ENCODE results near the gene JOSD2. TPM values are rescaled to one million over a fixed set of nuclear protein-coding genes. Genes with fewer than 3 reads are reported as not detected.

The JOSD2 gene
- total and polyA plus RNA-seq, 9 of the 15 experiments (the other 6 are each of a cell fraction or from before 2014, with no cell fraction given) = 0.06 to 14.4 (median 3.1) TPM

DNA sequence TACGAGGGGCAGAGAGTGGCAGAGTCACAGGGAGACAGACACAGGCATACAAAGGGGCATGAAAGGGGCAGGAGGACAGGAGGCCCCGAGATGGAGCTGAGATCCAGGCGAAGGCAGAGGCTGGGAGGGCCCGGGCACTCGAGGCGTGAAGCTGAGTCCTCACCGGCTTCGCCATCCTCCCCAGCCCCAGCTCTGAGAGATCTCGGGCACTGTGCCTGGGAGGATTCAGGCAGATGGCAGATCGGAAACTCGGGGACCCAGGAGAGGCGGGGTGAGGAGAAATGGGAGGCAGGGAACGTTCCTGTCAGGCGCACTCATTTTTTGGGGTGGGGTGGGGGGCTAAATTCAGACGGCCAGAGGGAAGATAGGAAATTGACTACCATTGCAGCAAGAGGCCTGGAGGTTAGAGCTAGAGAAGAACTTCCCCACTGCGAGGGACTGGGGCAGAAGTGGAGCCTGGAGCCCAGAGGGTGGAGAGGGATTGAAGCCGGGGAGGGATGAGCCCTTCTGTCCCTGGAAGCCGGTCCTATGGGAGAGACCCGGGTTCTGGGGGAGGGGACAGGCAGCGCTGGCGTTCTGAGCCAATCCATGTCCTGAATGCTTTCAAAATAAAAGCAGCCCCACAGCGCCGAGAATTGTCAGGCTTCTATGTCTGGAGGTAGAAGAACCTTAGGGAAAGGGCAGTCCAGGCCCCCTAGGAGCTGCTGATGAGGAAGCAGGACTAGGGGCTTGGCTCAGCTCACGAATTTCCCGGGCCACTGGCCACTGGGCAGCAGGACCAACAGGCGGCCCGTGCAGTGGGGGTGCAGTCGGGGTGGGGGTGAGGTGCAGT lies 44.7 kb upstream of the JOSD2 start (continued):
- TF ChIP-seq, protein P1, sequence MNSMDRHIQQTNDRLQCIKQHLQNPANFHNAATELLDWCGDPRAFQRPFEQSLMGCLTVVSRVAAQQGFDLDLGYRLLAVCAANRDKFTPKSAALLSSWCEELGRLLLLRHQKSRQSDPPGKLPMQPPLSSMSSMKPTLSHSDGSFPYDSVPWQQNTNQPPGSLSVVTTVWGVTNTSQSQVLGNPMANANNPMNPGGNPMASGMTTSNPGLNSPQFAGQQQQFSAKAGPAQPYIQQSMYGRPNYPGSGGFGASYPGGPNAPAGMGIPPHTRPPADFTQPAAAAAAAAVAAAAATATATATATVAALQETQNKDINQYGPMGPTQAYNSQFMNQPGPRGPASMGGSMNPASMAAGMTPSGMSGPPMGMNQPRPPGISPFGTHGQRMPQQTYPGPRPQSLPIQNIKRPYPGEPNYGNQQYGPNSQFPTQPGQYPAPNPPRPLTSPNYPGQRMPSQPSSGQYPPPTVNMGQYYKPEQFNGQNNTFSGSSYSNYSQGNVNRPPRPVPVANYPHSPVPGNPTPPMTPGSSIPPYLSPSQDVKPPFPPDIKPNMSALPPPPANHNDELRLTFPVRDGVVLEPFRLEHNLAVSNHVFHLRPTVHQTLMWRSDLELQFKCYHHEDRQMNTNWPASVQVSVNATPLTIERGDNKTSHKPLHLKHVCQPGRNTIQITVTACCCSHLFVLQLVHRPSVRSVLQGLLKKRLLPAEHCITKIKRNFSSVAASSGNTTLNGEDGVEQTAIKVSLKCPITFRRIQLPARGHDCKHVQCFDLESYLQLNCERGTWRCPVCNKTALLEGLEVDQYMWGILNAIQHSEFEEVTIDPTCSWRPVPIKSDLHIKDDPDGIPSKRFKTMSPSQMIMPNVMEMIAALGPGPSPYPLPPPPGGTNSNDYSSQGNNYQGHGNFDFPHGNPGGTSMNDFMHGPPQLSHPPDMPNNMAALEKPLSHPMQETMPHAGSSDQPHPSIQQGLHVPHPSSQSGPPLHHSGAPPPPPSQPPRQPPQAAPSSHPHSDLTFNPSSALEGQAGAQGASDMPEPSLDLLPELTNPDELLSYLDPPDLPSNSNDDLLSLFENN (IDR thresholded peaks at IDR 0.05; ENCODE audit: low read depth in 2 of 2, low read length in 2 of 2) = no peak
- no peak for TF ChIP-seq NFATC3 (IDR thresholded peaks at IDR 0.05)
- no peak for TF ChIP-seq C11orf30 (IDR thresholded peaks at IDR 0.05; ENCODE audit: low read depth)
- no peak for TF ChIP-seq NR2C1 (IDR thresholded peaks at IDR 0.05)
- TF ChIP-seq NR2C1 (tag; IDR thresholded peaks at IDR 0.05) = no peak
- TF ChIP-seq, protein P2, sequence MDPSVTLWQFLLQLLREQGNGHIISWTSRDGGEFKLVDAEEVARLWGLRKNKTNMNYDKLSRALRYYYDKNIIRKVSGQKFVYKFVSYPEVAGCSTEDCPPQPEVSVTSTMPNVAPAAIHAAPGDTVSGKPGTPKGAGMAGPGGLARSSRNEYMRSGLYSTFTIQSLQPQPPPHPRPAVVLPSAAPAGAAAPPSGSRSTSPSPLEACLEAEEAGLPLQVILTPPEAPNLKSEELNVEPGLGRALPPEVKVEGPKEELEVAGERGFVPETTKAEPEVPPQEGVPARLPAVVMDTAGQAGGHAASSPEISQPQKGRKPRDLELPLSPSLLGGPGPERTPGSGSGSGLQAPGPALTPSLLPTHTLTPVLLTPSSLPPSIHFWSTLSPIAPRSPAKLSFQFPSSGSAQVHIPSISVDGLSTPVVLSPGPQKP (CRISPR knock-in tag; IDR thresholded peaks at IDR 0.05) = no peak
- no peak for TF ChIP-seq ASH1L (IDR thresholded peaks at IDR 0.05; ENCODE audit: borderline replicate concordance, low read depth, partially characterized antibody)
- TF ChIP-seq HCFC1 (IDR thresholded peaks at IDR 0.05; ENCODE audit: low read depth, low read length) = no peak
- TF ChIP-seq RBM34 (IDR thresholded peaks at IDR 0.05; ENCODE audit: borderline replicate concordance, insufficient read depth, low read length) = no peak
- TF ChIP-seq ZNF146 (CRISPR knock-in tag; IDR thresholded peaks at IDR 0.05; ENCODE audit: unreplicated experiment) = no peak
- TF ChIP-seq ZNF589 (CRISPR knock-in tag; IDR thresholded peaks at IDR 0.05; ENCODE audit: low read depth) = no peak
- TF ChIP-seq ZNF121 (CRISPR knock-in tag; conservative IDR thresholded peaks at IDR 0.05) = no peak
- no peak for TF ChIP-seq ZNF830 (CRISPR knock-in tag; IDR thresholded peaks at IDR 0.05)
- TF ChIP-seq CBX2 (IDR thresholded peaks at IDR 0.05; ENCODE audit: insufficient read depth, low read length, poor library complexity, severe bottlenecking) = no peak
- TF ChIP-seq SMARCC2 (IDR thresholded peaks at IDR 0.05; ENCODE audit: low read depth) = no peak
- TF ChIP-seq ARHGAP35 (IDR thresholded peaks at IDR 0.05; ENCODE audit: partially characterized antibody) = no peak
- TF ChIP-seq, protein P3, sequence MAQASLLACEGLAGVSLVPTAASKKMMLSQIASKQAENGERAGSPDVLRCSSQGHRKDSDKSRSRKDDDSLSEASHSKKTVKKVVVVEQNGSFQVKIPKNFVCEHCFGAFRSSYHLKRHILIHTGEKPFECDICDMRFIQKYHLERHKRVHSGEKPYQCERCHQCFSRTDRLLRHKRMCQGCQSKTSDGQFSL (CRISPR knock-in tag; IDR thresholded peaks at IDR 0.05) = peak; percentile 61; the same call in 1 of the 2 replicates
- TF ChIP-seq, protein P3 (tag; IDR thresholded peaks at IDR 0.05) = peak in 1 of 2 experiments; percentile 86; a peak in 1 of 4 replicates
- TF ChIP-seq, protein P4, sequence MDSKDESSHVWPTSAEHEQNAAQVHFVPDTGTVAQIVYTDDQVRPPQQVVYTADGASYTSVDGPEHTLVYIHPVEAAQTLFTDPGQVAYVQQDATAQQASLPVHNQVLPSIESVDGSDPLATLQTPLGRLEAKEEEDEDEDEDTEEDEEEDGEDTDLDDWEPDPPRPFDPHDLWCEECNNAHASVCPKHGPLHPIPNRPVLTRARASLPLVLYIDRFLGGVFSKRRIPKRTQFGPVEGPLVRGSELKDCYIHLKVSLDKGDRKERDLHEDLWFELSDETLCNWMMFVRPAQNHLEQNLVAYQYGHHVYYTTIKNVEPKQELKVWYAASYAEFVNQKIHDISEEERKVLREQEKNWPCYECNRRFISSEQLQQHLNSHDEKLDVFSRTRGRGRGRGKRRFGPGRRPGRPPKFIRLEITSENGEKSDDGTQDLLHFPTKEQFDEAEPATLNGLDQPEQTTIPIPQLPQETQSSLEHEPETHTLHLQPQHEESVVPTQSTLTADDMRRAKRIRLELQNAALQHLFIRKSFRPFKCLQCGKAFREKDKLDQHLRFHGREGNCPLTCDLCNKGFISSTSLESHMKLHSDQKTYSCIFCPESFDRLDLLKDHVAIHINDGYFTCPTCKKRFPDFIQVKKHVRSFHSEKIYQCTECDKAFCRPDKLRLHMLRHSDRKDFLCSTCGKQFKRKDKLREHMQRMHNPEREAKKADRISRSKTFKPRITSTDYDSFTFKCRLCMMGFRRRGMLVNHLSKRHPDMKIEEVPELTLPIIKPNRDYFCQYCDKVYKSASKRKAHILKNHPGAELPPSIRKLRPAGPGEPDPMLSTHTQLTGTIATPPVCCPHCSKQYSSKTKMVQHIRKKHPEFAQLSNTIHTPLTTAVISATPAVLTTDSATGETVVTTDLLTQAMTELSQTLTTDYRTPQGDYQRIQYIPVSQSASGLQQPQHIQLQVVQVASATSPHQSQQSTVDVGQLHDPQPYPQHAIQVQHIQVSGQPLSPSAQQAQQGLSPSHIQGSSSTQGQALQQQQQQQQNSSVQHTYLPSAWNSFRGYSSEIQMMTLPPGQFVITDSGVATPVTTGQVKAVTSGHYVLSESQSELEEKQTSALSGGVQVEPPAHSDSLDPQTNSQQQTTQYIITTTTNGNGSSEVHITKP (IDR thresholded peaks at IDR 0.05; ENCODE audit: partially characterized antibody) = peak; percentile 55
